CD4-positive, alpha-beta T cell (primary cell): Measurements from ENCODE around the gene MBNL2. TPM values are rescaled to one million over a fixed set of nuclear protein-coding genes. Genes with fewer than 3 reads are reported as not detected.

ENCODE experiments used
- ATAC-seq: fragments of 200-7000 bp; cut with Tn5 transposase; one replicate; pipeline ENCODE4 v1.10.0; 2022; ENCODE audit warnings: mild to moderate bottlenecking; ENCODE audit not compliant: poor library complexity
- CTCF ChIA-PET: fragments of 350-600 bp; sonication (Branson Sonifier 250); formaldehyde crosslinking; loops from one replicate; lab custom pipeline; 2021; ENCODE audit warnings: antibody characterized with exemption, inconsistent platforms; lab: Charles Lee
- POLR2A ChIA-PET: fragments of 350-600 bp; sonication (Branson Sonifier 250); formaldehyde crosslinking; loops from one replicate; lab custom pipeline; 2021; ENCODE audit warnings: antibody characterized with exemption, inconsistent platforms; lab: Charles Lee
- DNase-seq, 14 experiments: peaks; one replicate each; pipeline ENCODE4 v3.0.0-alpha.2; 2013 to 2020; ENCODE audit warnings: mixed read lengths in 2 of 14
- H3K27ac ChIP-seq, 2 donors: one replicate each; pipeline versions ENCODE4 v1.5.1 to v1.7.0; 2013; ENCODE audit warnings: low read length in 2 of 2, low read depth in 1 of 2, mild to moderate bottlenecking in 1 of 2
- H3K27me3 ChIP-seq, 2 experiments: 1 replicate in 1 of 2; 2 replicates in 1 of 2; pipeline versions ENCODE4 v1.6.1 to v1.7.0; 2013; ENCODE audit warnings: low read length in 2 of 2, control low read depth in 1 of 2, mild to moderate bottlenecking in 1 of 2, moderate library complexity in 1 of 2; ENCODE audit not compliant: insufficient read depth in 2 of 2, control insufficient read depth in 1 of 2
- H3K36me3 ChIP-seq: one replicate; pipeline ENCODE4 v1.6.1; 2013; ENCODE audit warnings: low read length, control low read depth; ENCODE audit not compliant: insufficient read depth
- H3K4me1 ChIP-seq: one replicate; pipeline ENCODE4 v1.6.1; 2013; ENCODE audit warnings: low read length, control low read depth; ENCODE audit not compliant: insufficient read depth
- H3K4me3 ChIP-seq: one replicate; pipeline ENCODE4 v1.5.1; 2013; ENCODE audit warnings: mild to moderate bottlenecking, low read length, moderate library complexity
- H3K9me3 ChIP-seq, 2 experiments: 1 replicate in 1 of 2; 2 replicates in 1 of 2; pipeline versions ENCODE4 v1.6.1 to v1.7.0; 2013; ENCODE audit warnings: low read length in 2 of 2, mild to moderate bottlenecking in 2 of 2, control low read depth in 1 of 2, moderate library complexity in 1 of 2; ENCODE audit not compliant: control insufficient read depth in 1 of 2, insufficient read depth in 1 of 2
- H3K27ac Mint-ChIP-seq: one replicate; pipeline ENCODE4 v1.8.0; 2020; ENCODE audit warnings: mixed read lengths
- H3K27me3 Mint-ChIP-seq: one replicate; pipeline ENCODE4 v1.8.0; 2021; ENCODE audit warnings: mixed read lengths
- H3K36me3 Mint-ChIP-seq: one replicate; pipeline ENCODE4 v1.8.0; 2021; ENCODE audit warnings: low read depth, mixed read lengths
- H3K4me1 Mint-ChIP-seq: one replicate; pipeline ENCODE4 v1.8.0; 2021; ENCODE audit warnings: low read depth, mixed read lengths
- H3K4me3 Mint-ChIP-seq: one replicate; pipeline ENCODE4 v1.8.0; 2020; ENCODE audit warnings: mild to moderate bottlenecking, mixed read lengths
- H3K9me3 Mint-ChIP-seq: one replicate; pipeline ENCODE4 v1.8.0; 2020; ENCODE audit warnings: mixed read lengths
- intact Hi-C, 2 experiments: fragments of 100-400 bp; cut with DNase I in 1 of 2; cut with micrococcal nuclease in 1 of 2; formaldehyde crosslinking; loops; one replicate each; pipeline versions ENCODE4 v1.15.1 to v1.9.0; 2023 to 2025; cut with DNase I, micrococcal nuclease
- total RNA-seq, 174 experiments: library from RNA in 2 of 174; stranded (reverse) in 2 of 174; gene quantifications; one replicate each; pipeline ENCODE4 v1.2.3 and lab custom pipeline; 2021 to 2026
- TF ChIP-seq, protein P1 (sequence below): fragments of 200-600 bp; IDR thresholded peaks from one replicate; pipeline ENCODE4 v1.8.0; 2022; ENCODE audit warnings: antibody characterized with exemption, mild to moderate bottlenecking

The MBNL2 gene
- total RNA-seq, 2 experiments from 2014 or later, result 35.9 to 36.0 TPM

DNA sequence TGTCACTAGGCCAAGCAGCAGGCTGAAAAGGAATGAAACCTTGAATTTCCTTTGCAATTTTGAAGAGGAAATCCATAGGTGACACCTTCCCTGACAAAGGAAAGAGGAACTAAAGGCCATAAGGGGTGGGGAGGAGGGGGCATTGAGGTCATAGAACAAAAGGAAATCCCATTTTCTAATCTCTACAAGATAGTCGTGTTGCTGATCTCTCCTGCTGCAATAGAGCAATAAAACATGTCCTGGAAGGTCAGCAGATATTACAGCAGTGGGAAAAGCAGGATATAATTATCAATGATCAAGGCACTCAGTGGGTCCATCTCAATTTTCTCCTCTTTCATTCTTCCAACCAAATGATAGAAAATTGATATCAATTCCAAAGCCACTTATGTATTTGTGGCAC is 191.6 kb downstream of the MBNL2 start:
- no peak for DNase-seq

DNA sequence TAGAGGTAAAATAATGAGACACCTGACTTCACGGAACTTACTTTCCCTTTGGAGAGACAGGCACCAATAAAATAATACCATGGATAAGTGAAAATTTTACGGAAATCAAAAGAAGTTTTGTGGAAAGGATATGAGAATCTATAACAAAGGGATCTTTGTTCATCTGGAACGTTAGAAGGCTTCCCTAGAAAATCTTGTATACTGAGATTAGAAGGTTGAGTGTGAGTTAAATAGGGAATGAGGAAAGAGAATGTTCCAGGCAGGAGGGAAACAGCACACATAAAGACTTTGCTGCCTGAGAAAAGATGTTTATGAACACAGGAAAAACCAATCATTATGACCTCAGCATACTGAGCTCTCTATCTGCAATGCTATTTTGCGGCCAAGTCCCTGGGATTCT is 192.3 kb downstream of the MBNL2 start:
- Histone ChIP-seq H3K4me3 (no peak overlapping the region), H3K27me3 (peaks cover 0 to 14% of the 10 kb centered on the region in 2 experiments), H3K36me3 (no peaks in the 10 kb centered on the region), H3K4me1 (no peaks in the 10 kb centered on the region), H3K9me3 (no peaks in the 10 kb centered on the region), H3K27ac (no peak overlapping the region)
- intact Hi-C loops, result no loop called here
- CTCF ChIA-PET, result interaction anchor here (1.5 kb wide), 1 partner anchor 17 kb away, joined by 5 read pairs; no protein-coding TSS in a partner anchor
- TF ChIP-seq, protein P1, sequence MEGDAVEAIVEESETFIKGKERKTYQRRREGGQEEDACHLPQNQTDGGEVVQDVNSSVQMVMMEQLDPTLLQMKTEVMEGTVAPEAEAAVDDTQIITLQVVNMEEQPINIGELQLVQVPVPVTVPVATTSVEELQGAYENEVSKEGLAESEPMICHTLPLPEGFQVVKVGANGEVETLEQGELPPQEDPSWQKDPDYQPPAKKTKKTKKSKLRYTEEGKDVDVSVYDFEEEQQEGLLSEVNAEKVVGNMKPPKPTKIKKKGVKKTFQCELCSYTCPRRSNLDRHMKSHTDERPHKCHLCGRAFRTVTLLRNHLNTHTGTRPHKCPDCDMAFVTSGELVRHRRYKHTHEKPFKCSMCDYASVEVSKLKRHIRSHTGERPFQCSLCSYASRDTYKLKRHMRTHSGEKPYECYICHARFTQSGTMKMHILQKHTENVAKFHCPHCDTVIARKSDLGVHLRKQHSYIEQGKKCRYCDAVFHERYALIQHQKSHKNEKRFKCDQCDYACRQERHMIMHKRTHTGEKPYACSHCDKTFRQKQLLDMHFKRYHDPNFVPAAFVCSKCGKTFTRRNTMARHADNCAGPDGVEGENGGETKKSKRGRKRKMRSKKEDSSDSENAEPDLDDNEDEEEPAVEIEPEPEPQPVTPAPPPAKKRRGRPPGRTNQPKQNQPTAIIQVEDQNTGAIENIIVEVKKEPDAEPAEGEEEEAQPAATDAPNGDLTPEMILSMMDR, result no peak
- H3K9me3 Mint-ChIP-seq, result no peaks in the 10 kb centered on the region
- H3K4me3 Mint-ChIP-seq, result no peak overlapping the region
- no peaks in the 10 kb centered on the region for H3K4me1 Mint-ChIP-seq
- H3K36me3 Mint-ChIP-seq, result no peaks in the 10 kb centered on the region
- H3K27me3 Mint-ChIP-seq, result peaks cover 15% of the 10 kb centered on the region
- no peak overlapping the region for H3K27ac Mint-ChIP-seq
- DNase-seq, result no peak
- POLR2A ChIA-PET, result interaction anchor here (1.5 kb wide), 1 partner anchor 19 kb away, joined by 9 read pairs; no protein-coding TSS in a partner anchor
- no peak for ATAC-seq

More for the DNA sequence above, 191.6 kb downstream of the MBNL2 start:
- intact Hi-C loops, result no loop called here
- Histone ChIP-seq H3K4me1 (no peaks in the 10 kb centered on the region), H3K4me3 (no peak overlapping the region), H3K36me3 (no peaks in the 10 kb centered on the region), H3K9me3 (no peaks in the 10 kb centered on the region), H3K27me3 (peaks cover 0 to 14% of the 10 kb centered on the region in 2 experiments), H3K27ac (no peak overlapping the region)
- Mint-ChIP-seq H3K4me3 (no peak overlapping the region), H3K4me1 (no peaks in the 10 kb centered on the region), H3K27me3 (peaks cover 15% of the 10 kb centered on the region), H3K36me3 (no peaks in the 10 kb centered on the region), H3K9me3 (no peaks in the 10 kb centered on the region), H3K27ac (no peak overlapping the region)
- POLR2A ChIA-PET, result no interaction called here
- TF ChIP-seq, protein P1, result no peak
- CTCF ChIA-PET, result no interaction called here
- no peak for ATAC-seq

DNA sequence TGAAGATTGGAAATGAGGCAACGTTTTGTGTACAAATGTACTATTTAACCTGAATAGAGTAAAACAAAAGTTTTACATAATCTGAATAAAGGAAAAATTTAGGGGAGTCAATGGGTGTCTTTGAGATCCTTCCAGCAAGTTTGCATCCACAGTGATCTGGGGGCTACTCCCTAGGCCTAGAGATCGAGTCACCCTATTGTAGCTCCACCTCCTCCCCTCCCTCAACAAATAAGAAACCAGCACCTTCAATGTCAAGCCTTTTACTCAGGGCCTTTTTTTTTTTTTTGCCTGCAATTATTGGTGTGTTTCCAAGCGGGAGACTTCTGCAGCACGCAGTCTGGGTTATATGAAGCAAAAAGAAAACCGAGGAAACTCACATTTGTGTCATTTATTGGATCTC is 195.6 kb downstream of the MBNL2 start:
- POLR2A ChIA-PET, result interaction anchor here (1.1 kb wide), 1 partner anchor 18 kb away, joined by 3 read pairs; no protein-coding TSS in a partner anchor
- ATAC-seq, result no peak
- H3K4me3 Mint-ChIP-seq, result no peak overlapping the region
- H3K4me1 Mint-ChIP-seq, result no peaks in the 10 kb centered on the region
- H3K36me3 Mint-ChIP-seq, result no peaks in the 10 kb centered on the region
- H3K27ac Mint-ChIP-seq, result no peak overlapping the region
- Histone ChIP-seq H3K27me3 (peaks cover 0 to 10% of the 10 kb centered on the region in 2 experiments), H3K9me3 (no peaks in the 10 kb centered on the region), H3K4me1 (no peaks in the 10 kb centered on the region), H3K27ac (no peak overlapping the region), H3K4me3 (no peak overlapping the region), H3K36me3 (no peaks in the 10 kb centered on the region)
- DNase-seq, result no peak
- CTCF ChIA-PET, result no interaction called here
- peaks cover 21% of the 10 kb centered on the region for H3K27me3 Mint-ChIP-seq
- H3K9me3 Mint-ChIP-seq, result no peaks in the 10 kb centered on the region
- intact Hi-C loops, result no loop called here
- TF ChIP-seq, protein P1, result no peak
